CD4-positive, alpha-beta T cell treated with Interleukin-2 at 100 ng/mL for 4 hours (primary cell): ENCODE results near the gene EXOSC5.
"Not testable (repeated sequence)": the region's sequence is repeated elsewhere in the genome, so short reads cannot be mapped to it uniquely, and the experiment has no call there.

Experiments
- DNase-seq: peaks from one replicate; pipeline ENCODE4 v3.0.0-alpha.2; 2020; ENCODE audit warnings: low spot score

Gene EXOSC5

DNA sequence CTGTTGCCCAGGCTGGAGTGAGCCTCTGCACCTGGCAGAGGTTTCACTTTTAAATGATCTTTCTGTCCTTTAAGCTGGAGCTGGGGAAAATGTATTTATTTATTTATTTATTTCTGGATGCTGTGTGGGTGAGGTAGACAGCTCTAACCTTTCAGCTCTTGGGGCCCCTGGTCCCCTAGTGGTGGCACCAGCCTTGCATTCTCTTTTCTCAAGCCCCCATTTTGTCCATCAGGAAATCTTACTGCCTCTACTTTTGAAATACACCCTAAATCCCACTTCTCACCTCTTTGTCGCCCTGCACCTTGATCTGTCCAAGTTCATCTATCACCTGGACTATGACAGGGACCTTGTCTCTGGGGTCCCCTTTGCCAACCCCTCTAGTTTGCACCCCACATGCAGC, 31.1 kb downstream of the EXOSC5 start:
- DNase-seq: no peak

DNA sequence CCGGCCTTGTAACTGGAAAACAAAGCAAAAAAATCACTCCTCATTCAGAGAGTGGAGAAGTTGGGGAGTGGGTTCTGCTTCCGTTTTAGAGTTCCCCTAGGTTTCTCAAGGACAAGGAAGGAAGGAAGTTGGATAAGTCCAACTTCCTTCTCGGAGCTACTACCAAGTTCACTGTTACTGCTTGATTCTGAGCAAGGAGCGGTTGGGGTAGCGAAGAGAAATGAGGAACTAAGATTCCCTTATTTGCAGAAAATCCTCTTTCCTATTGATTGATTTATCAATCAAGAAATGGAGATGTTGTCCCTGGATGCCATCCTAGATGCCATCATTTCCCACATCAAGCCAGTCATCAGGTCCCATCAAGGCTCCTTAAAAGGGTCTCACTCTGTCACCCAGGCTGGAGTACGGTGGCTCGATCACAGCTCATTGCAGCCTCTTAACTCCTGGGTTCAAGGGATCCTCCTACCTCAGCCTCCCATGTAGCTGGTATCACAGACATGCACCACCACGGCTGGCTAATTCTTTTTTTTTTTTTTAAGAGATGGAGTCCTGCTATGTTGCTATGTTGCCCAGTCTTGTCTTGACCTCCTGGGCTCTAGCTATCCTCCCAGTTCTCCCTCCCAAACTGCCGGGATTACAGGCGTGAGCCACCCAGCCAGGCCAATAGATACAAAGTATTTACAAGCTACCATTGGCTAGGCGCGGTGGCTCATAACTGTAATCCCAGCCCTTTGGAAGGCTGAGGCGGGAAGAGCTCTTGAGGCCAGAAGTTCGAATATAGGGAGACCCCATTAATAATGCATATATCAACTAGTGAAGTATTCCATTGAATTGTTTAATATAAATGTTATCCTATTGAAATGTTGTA, 32.4 kb downstream of the EXOSC5 start:
- no peak for DNase-seq

DNA sequence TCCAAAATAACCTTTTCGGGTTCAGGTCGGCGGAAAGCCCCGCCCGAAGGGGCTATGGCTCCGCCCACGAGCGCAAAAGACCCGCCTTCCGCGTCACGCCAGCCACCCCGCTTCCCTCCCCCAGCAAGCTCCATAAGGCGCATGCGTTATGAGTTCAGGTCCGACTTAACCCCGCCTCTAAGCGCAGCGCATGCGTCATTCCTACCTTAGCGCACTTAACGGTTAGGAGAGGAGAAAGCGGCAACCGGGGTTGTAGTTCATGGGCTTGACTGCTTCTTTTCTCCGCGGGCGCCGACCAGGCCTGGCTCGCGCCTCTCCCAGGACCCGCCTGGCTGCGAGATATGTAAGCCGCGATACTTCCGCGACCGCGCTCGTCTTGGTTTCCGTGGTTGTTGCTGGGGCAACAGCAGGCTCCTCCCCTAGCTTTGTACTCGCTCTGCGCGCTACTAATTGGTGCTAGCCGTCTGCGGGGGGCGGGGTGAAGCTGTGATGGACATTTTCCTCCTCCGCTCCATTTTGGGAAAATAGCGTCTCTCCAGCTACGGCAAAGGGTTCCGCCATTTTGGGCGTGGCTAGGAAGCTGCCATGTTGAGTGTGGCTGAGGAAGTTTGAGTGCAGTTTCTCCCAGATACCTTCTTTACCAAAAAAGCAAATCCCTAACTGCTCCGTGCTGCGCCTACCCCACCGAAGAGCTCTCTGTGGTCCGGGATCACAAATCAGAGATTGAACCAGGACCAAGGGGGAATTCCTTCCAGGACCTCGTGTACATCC, 33.2 kb downstream of the EXOSC5 start, which contains the start of gene B9D2:
TSS of gene B9D2 (minus strand) at position 397 of the 771 bp plus-strand sequence. CDS start 630 bp downstream, outside the sequence.
- DNase-seq: peak; percentile 99

DNA sequence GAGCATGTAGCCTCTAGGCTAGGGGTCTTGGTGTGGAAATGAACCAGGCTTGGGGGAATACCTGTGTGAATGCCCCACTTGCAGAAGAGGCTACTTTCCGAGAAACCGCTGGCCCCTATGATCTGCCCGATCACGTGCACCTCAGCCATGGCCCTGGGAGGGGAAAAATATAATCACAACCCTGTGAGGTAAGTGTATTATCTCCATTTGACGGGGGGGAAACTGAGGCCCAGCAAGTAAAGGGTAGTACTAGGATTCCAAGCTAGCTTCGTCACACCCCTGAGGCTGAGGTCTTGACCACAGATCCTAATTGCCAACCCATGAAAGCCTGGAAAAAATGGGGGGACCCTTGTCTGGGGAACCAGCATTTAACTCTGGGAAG, 33.8 kb downstream of the EXOSC5 start:
- no peak for DNase-seq

DNA sequence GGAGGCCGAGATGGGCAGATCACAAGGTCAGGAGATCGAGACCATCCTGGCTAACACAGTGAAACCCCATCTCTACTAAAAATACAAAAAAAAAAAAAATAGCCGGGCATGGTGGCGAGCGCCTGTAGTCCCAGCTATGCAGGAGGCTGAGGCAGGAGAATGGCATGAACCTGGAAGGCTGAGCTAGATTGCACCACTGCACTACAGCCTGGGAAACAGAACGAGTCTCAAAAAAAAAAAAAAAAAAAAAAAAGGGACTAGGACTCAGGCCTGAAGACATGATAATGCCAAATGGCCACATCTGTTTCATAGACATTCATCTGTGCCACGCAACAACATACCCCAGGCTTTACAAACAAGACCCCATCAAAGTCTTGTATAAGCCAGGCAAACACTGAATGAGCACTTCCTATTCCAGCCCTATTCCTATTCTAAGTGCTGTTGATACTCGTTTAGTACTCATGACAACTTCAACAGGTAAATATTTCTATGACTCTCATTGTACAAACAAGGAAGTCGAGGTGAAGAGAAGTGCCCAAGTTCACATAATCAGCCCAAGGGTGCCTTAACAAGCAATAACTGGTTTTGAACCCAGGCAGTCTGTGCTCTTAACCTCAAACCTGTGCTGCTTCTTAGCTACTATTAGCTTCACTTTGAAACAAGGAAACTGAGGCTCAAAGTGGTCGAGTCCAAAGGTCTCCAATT, 34.9 kb downstream of the EXOSC5 start:
- DNase-seq: no peak

DNA sequence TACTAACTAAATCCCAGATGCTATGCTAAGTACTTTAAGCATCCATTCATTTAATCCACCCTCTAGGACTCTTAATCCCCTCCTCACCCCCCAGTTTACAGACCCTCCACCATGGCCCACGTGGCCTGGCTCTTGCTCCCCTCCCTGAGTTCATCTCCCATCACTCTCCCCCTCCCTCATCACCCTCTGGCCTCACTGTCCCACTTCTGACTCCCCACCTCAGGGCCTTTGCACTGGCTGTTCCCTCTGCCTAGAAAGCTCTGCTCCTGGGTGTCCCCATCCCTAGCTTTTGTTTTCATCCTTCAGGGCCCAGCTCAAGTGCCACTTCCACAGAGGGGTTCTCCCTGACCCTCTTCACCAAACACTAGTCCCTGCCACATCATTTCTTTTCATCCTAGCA, 37.4 kb downstream of the EXOSC5 start:
- DNase-seq: no peak

DNA sequence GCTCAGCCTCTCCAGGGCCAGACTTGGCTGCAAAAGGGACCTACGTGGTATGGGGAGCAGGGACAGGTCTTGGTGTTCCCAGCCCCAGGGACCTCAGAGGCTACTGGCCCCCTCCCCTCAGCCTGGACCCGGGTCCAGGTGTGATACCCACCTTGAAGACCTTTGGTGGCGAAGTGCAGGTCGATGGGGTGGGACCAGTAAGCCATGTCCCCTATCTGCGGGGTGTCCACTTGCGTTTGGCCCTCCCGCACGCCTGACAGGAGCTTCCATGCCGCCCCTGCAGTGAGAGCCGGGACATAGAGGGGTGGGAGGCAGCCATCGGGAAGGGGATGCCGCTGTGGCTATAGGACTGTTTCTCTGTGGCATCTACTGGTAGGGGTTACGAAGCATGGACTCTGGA, 39.4 kb downstream of the EXOSC5 start:
- DNase-seq: no peak

DNA sequence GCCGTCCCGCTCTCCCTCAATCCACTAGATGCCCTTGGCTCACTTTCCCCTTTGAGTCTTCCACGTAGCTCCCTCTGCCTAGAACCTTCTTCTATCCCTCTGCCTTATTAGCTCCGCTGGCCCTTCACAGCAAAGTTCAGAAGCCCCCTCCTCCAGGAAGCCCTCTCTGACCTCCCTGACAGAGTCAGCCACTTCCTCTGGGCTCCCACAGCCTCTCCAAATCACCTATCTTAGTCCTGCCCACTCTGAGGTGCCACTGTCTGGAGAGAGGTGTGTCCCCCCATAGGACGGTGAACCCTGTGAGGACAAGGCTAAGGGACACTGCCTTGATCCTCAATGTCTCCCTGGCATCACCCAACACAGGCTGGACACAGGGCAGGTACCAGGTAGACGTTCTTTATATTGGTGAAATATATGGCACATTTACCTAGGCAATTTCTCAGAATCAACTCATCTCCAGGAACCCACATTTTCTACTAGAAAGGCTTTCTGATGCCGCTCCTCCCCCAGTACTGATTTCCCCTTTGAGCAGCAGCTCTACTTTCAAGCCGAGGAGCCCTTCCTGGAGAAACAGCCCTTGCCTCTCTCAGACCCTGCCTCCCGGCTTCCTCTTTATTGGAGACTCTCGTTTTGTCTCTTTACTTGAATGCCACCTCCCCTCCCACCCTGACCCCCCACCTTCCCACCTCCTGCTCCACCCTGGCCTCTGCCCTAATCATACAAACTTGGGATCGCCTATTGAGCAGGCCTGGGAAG, 40.0 kb downstream of the EXOSC5 start:
- DNase-seq: peak; percentile 51

DNA sequence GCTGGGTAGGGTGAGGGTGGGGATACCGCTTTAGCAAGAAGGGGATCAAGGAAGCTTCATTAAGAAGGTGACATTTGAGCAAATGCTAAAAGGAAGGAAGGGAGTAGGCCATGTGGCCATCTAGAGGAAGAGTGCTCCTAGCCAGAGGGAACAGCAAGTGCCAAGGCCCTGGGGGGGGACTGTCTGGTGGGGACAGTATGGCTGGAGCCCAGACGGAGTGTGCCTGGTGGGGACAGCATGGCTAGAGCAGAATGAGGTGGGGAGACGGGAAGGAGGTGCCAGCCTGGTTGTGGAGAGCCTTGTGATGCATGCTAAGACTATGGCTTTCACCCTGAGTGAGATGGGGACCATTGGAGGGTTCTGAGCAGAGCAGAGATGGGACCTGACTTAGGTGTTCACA, 41.4 kb downstream of the EXOSC5 start:
- DNase-seq: no peak

DNA sequence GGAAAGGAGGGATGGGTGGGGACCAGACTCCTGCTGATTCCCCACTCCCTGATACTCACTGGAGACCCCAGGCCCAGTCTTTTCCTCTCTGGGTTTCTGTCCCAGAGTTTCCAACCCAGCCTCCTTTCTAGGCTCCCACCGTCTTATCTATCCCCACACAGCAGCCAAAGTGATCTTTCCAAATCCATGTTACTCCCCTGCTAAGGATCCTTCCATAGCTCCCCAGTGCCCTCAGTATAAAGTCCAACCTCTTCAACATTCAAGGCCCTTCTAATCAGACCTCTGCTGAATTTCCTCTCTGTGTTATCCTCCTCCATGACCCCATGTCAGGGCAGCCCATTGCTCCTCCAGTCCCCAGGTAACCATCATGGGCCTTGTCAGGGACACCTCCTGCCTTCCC, 42.1 kb downstream of the EXOSC5 start:
- DNase-seq: no peak

DNA sequence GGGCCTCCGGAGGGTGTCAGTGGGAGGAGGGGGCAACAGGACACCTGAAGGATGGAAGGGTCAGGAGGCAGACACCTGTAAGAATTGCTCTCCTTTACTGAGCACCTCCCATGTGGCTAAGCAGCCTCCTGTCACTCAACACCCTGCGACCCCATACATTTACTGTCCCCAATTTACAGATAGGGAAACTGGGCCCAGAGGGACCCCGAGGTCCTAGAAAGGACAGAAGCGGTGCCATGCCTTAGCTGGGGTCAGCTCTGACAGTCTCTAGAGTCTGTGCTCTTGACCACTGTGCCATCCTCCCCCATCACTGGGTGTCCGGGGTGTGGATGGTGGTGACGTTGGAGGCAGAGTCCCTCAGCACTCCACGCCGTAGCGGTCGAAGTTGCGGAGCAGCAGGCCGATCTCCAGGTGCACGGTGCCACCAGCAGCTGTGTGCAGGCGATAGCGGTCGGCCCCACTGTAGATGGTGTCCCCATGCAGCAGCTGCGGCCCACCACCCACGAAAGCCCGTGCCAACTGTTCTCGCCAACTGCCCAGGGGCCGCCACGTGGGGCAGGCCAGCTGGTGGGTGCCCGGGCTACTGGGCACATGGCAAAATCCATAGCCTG, 42.7 kb downstream of the EXOSC5 start:
- DNase-seq: no peak

DNA sequence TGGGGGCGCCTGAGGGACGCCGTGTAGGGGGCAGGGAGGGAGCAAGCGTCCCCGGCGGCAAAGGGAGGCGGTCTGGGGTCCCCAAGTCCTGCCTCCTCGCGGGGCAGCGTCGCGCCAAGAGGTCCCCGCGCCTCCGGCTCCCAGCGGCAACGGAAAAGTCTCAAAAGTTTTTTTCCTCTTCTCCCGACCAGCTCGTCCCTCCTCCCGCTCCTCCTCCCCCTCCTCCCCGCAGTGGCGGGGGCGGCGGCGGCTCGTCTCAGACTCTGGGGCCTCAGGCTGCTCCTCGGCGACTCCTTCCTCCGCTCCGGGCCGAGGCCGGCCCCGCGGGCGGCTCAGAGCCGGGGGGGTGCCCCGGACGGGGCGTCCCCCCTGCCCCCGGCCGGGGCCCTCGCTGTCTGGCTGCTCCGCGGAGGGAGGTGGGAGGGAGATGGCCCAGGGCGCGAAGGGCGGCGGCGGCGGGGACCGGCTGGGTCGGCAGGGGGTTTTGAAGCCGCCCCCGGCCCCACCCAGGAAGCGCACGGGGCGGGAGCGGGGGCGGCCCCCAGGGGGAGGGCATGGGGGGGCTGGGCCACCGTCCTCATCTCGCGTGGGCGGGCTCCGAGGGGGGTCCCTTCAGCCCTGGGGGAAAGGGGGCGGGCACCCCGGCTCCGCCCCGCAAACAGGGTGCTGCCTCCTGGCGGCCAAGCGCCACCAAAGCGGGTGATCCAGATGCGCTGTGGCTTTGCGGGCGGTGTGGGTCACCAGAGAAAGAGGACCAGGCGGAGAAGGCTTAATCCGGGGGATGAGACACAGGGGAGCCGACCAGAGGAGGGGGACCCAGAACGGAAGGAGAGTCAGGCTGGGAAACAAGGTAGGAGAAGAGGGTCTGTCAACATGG, 43.5 kb downstream of the EXOSC5 start, which contains the start of gene TGFB1:
TSS of gene TGFB1 (minus strand) at position 457 of the 877 bp plus-strand sequence. CDS start 878 bp downstream, outside the sequence.
- peak; percentile 96 for DNase-seq

DNA sequence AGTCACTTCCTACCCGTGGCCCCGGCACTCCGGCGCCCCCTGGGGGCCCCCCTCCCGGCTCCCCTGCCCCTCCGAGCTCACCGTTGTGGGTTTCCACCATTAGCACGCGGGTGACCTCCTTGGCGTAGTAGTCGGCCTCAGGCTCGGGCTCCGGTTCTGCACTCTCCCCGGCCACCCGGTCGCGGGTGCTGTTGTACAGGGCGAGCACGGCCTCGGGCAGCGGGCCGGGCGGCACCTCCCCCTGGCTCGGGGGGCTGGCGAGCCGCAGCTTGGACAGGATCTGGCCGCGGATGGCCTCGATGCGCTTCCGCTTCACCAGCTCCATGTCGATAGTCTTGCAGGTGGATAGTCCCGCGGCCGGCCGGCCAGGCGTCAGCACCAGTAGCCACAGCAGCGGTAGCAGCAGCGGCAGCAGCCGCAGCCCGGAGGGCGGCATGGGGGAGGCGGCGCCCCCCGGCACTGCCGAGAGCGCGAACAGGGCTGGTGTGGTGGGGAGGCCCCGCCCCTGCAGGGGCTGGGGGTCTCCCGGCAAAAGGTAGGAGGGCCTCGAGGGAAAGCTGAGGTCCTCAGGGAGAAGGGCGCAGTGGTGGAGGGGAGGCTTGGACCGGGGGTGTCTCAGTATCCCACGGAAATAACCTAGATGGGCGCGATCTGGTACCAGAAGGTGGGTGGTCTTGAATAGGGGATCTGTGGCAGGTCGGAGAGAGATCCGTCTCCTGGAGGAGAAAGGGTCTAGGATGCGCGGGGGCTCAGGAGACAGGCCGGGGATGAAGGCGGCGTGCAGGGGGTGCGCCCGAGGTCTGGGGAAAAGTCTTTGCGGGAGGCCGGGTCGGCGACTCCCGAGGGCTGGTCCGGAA, 44.3 kb downstream of the EXOSC5 start:
- peak; percentile 76 for DNase-seq

DNA sequence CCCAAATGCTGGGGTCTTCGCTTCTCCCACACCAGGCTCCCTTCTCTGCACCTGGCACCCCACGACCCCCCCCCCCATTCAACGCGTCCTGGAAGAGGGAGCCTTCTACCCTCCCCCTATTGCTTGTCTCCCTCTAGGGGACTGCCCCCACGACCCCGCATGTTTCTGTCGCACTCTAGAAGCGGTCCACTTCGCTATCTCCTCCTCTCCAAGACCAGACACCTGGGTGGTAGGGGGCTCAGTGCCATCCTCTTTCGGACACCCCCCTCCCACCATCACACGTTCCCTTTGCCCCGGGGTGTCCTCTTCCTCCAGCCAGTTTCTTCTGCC, 44.9 kb downstream of the EXOSC5 start:
- DNase-seq: no peak

DNA sequence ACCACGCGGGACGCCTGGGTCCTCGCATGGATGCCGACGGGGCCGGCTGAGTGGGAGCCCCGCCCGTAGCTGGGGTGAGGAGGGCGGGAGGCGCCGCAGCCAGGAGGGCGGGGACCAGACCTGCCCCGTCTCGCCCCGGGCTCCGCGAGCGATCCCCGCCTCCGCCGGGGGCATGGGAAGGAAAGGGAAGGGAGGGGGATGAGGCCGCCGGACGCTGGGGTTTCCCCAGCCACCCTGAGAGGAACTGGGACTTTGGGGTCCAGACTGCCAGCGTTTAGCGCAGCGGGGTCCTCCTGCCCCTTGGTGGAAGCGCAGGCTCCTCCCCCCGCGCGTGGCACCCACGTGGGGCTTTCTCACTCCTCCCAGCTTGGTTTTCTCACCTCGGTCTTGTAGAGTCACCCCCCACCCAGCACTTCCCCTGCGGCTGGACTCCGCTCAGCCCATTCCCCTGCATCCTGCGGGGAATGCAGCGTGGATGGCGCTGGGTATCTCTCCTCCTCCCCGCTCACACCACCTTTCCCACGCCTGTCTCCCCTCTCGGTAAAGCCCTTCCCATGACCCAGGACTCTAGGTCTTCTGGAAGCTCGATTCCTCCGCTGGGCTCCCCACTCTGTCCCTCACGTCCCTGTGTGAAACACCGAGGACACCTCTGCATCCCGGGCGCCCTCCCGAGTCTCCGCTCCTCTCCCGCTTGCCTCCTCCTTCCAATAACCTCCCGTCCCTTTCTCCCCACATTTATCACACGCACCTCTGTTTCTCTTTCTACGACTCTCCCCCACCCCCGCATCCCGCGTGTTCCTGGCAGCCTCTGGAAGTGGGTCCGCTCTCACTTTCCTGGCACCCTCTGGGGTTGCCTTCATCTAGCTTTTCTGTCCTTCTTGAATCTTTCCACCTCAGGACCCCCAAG, 45.6 kb downstream of the EXOSC5 start:
- peak; percentile 87 for DNase-seq

DNA sequence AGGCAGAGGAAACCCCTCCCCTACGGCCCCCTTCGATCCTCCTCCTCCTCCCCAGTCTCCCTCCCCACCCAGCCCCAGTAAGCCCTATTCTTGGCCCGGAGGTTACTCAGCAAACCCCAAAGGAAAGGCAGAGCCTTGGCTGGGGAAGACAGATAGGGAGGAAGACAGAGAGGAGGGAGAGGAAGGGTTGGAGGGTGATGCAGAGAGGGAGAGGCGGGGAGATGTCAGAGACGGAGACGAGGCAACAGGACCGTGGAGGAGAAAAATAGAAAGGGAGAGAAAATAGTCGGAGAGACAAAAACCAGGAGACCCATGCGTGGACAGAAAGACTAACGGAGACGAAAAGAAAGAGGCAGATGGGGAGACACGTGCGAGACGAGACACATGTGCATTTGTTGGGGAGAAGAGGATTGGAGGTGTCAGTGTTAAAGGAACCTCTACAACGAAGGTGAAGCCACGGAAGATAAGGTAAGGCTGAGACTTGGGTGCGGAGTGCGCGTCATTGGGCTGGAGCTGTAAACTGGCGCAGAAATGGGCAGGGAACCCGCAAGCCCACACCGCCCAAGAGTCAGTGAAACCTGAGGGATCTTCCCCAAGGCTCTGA, 46.3 kb downstream of the EXOSC5 start:
- DNase-seq: no peak

DNA sequence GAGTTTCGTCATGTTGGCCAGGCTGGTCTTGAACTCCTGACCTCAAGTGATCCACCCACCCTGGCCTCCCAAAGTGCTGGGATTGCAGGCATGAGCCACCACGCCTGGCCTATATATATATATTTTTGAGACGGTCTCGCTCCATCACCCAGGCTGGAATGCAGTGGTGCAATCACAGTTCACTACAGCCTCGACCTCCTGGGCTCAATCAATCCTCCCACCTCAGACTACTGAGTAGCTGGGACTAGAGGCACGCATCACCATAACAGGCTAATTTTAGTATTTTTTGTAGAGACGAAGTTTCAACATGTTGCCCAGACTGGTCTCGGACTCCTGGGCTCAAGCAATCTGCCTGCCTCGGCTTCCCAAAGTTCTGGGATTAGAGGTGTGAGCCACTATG, 50.2 kb downstream of the EXOSC5 start:
- DNase-seq: not testable (repeated sequence)

DNA sequence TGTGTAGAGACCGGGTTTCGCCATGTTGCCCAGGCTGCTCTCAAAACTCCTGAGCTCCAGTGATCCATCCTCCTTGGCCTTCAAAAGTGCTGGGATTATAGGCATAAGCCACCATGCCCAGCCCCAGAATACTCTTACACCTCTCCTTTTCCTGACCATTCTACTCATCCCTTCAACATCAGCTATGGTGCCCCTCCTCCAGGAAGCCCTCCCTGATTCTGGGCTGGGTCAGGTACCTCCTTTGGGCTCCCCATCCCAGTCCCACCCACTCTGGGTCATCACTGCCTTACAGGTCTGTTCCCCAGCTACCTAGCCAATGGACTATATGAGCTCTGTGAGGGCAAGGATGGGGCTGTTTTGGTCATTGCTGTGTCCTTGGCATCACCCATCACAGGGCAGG, 53.0 kb downstream of the EXOSC5 start:
- DNase-seq: no peak
